ENCODE measurements around the gene DAO. TPM values are rescaled to one million over a fixed set of nuclear protein-coding genes. Genes with fewer than 3 reads are reported as not detected.
A peak's percentile ranks its signal among the peaks of the same experiment; 100 is the strongest.
"Not testable (repeated sequence)": the region's sequence is repeated elsewhere in the genome, so short reads cannot be mapped to it uniquely, and the experiment has no call there.

Gene DAO
- total and polyA plus RNA-seq, 8 donors: not detected

DNA sequence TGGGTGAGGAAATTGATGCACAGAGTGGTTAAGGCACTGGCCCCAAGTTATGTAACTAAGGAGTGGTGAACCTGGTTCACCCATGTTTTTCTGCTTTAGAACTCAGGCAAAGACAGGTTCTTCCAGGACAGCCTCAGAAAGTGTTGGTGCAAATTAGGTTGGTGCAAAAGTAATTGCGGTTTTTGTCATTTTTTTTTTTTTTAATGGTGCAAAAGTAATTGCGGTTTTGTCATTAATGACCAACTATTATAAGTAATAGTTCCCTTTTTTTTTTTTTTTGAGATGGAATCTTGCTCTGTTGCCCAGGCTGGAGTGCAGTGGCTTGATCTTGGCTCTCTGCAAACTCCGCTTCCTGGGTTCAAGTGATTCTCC lies 17.3 kb upstream of the DAO start:
- H3K36me3 ChIP-seq: no peaks in the 10 kb centered on the region
- intact Hi-C loops (cut with DNase I): no loop called here
- peak overlapping the region in 1 of 2 donors; percentile 45 for H3K27ac ChIP-seq
- DNase-seq (no peak), ATAC-seq (no peak)
- no peaks in the 10 kb centered on the region for H3K9me3 ChIP-seq
- no peak overlapping the region for H3K4me3 ChIP-seq
- H3K4me1 ChIP-seq: peaks cover 11 to 49% of the 10 kb centered on the region in 2 donors
- no peak for TF ChIP-seq CTCF (IDR thresholded peaks at IDR 0.05)
- H3K27me3 ChIP-seq: no peaks in the 10 kb centered on the region

DNA sequence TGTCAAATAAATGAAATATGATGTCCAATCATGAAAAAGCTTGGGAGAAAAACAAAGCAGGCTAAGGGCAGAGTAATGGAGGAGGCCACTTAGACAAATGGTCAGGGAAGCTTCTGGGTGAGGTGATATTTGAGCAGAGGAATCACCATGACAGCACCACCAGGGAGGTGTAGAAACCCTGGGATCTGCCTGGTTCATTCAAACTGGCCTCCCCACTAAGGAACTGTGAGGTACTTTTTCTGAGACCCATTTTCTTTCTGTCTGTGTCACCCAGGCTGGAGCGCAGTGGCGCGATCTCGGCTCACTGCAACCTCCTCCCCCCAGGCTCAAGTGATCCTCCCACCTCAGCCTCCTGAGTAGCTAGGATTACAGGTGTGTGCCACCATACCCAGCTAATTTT lies 14.7 kb upstream of the DAO start:
- Histone ChIP-seq H3K4me1 (peaks cover 0 to 29% of the 10 kb centered on the region in 2 donors), H3K9me3 (no peaks in the 10 kb centered on the region), H3K27ac (no peak overlapping the region), H3K27me3 (no peaks in the 10 kb centered on the region), H3K4me3 (no peak overlapping the region), H3K36me3 (no peaks in the 10 kb centered on the region)
- TF ChIP-seq CTCF (IDR thresholded peaks at IDR 0.05): no peak
- intact Hi-C loops (cut with DNase I): no loop called here
- ATAC-seq (no peak), DNase-seq (no peak)

DNA sequence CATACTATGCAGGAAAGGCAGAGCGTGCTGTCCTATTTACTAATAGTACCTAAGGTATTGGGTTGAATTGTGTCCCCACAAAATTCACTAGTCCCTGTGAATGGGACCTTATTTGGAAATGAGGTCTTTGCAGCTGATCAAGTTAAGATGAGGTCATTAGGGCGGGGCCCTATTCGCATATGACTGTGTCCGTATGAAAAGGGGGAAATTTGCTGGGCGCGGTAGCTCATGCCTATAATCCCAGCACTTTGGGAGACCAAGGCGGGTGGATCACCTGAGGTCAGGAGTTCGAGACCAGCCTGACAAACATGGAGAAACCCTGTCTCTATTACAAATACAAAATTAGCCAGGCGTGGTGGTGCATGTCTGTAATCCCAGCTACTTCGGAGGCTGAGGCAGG lies 13.8 kb upstream of the DAO start:
- H3K27ac ChIP-seq; H3K27me3 ChIP-seq; H3K4me3 ChIP-seq; intact Hi-C loops (cut with DNase I); DNase-seq; H3K36me3 ChIP-seq; H3K9me3 ChIP-seq: not testable (repeated sequence)
- peak; percentile 30 for ATAC-seq
- peaks cover 0 to 20% of the 10 kb centered on the region in 2 donors for H3K4me1 ChIP-seq

- H3K36me3 ChIP-seq: no peaks in the 10 kb centered on the region
- DNase-seq (no peak), ATAC-seq (no peak)
- no peaks in the 10 kb centered on the region for H3K27me3 ChIP-seq
- intact Hi-C loops (cut with DNase I): no loop called here
- no peaks in the 10 kb centered on the region for H3K4me1 ChIP-seq
- no peak for TF ChIP-seq CTCF (IDR thresholded peaks at IDR 0.05)
- no peak overlapping the region for H3K4me3 ChIP-seq
- H3K9me3 ChIP-seq: no peaks in the 10 kb centered on the region
- no peak overlapping the region for H3K27ac ChIP-seq
Observed at GRCh38 chr12:108868781-108869180, 11.1 kb upstream of the DAO start.

- Histone ChIP-seq H3K36me3 (no peaks in the 10 kb centered on the region), H3K4me1 (no peaks in the 10 kb centered on the region), H3K27ac (no peak overlapping the region), H3K4me3 (no peak overlapping the region), H3K9me3 (no peaks in the 10 kb centered on the region), H3K27me3 (no peaks in the 10 kb centered on the region)
- no peak for DNase-seq
- ATAC-seq: no peak
- no peak for TF ChIP-seq CTCF (IDR thresholded peaks at IDR 0.05)
- intact Hi-C loops (cut with DNase I): no loop called here
Observed at GRCh38 chr12:108875280-108875679, 4.6 kb upstream of the DAO start.

- no peak for TF ChIP-seq CTCF (IDR thresholded peaks at IDR 0.05)
- Histone ChIP-seq H3K36me3 (no peaks in the 10 kb centered on the region), H3K4me1 (no peaks in the 10 kb centered on the region), H3K4me3 (no peak overlapping the region), H3K27ac (no peak overlapping the region), H3K9me3 (no peaks in the 10 kb centered on the region), H3K27me3 (no peaks in the 10 kb centered on the region)
- ATAC-seq (no peak), DNase-seq (no peak)
- intact Hi-C loops (cut with DNase I): no loop called here
Observed at GRCh38 chr12:108875682-108876361, 4.1 kb upstream of the DAO start.

Data from left lung (tissue), 10 donors.